GM23248 (cell line): ENCODE data around the gene DPP3. TPM values are rescaled to one million over a fixed set of nuclear protein-coding genes. Genes with fewer than 3 reads are reported as not detected.
A peak's percentile ranks its signal among the peaks of the same experiment; 100 is the strongest.

Experiments
- DNase-seq: peaks from one replicate; pipeline ENCODE4 v3.0.0-alpha.2; 2015
- H2AFZ ChIP-seq: fragments of 200-600 bp; sonication (generic); 2 replicates; pipeline ENCODE4 v1.6.1; 2016; ENCODE audit warnings: antibody characterized with exemption
- H3F3A ChIP-seq: fragments of 200-600 bp; sonication (generic); 2 replicates; pipeline ENCODE4 v1.6.1; 2016; ENCODE audit warnings: mild to moderate bottlenecking, antibody characterized with exemption, mixed run types; ENCODE audit not compliant: insufficient read depth
- H3K27ac ChIP-seq: fragments of 200-600 bp; sonication (generic); 2 replicates; pipeline ENCODE4 v1.5.1; 2016; ENCODE audit warnings: mild to moderate bottlenecking
- H3K27me3 ChIP-seq: fragments of 200-600 bp; sonication (generic); replicated peaks from 2 replicates; pipeline ENCODE4 v1.6.1; 2016; ENCODE audit warnings: mild to moderate bottlenecking; ENCODE audit not compliant: insufficient read depth
- H3K36me3 ChIP-seq: fragments of 200-600 bp; sonication (generic); 2 replicates; pipeline ENCODE4 v1.6.1; 2016; ENCODE audit warnings: low read depth, mild to moderate bottlenecking
- H3K4me1 ChIP-seq: fragments of 200-600 bp; sonication (generic); 2 replicates; pipeline ENCODE4 v1.6.1; 2016; ENCODE audit warnings: mild to moderate bottlenecking; ENCODE audit not compliant: insufficient read depth
- H3K4me2 ChIP-seq: fragments of 200-600 bp; sonication (generic); one replicate; pipeline ENCODE4 v1.6.1; 2016; ENCODE audit warnings: mild to moderate bottlenecking; ENCODE audit not compliant: unreplicated experiment
- H3K4me3 ChIP-seq: fragments of 200-600 bp; sonication (generic); 2 replicates; pipeline ENCODE4 v1.5.1; 2016; ENCODE audit warnings: mild to moderate bottlenecking
- H3K79me2 ChIP-seq: fragments of 200-600 bp; sonication (generic); 2 replicates; pipeline ENCODE4 v1.6.1; 2016; ENCODE audit warnings: mild to moderate bottlenecking; ENCODE audit not compliant: insufficient read depth
- H3K9ac ChIP-seq: fragments of 200-600 bp; sonication (generic); 2 replicates; pipeline ENCODE4 v1.6.1; 2016; ENCODE audit warnings: mild to moderate bottlenecking
- H3K9me2 ChIP-seq: fragments of 200-600 bp; sonication (generic); 2 replicates; pipeline ENCODE4 v1.6.1; 2016; ENCODE audit warnings: mixed run types, mild to moderate bottlenecking, moderate library complexity; ENCODE audit not compliant: insufficient read depth
- H3K9me3 ChIP-seq: fragments of 200-600 bp; sonication (generic); one replicate; pipeline ENCODE4 v1.6.1; 2017; ENCODE audit warnings: low read depth
- H4K20me1 ChIP-seq: fragments of 200-600 bp; sonication (generic); 2 replicates; pipeline ENCODE4 v1.6.0; 2016; ENCODE audit not compliant: insufficient read depth
- EZH2 ChIP-seq: fragments of 200-600 bp; sonication (generic); IDR thresholded peaks from 2 replicates; pipeline ENCODE4 v1.6.1; 2018; ENCODE audit warnings: antibody characterized with exemption, mild to moderate bottlenecking; ENCODE audit not compliant: insufficient read depth, poor library complexity, severe bottlenecking
- EZH2phosphoT487 ChIP-seq: fragments of 200-600 bp; sonication (generic); IDR thresholded peaks from 2 replicates; pipeline ENCODE4 v1.6.1; 2018; ENCODE audit warnings: antibody characterized with exemption, moderate library complexity, mild to moderate bottlenecking, low read depth; ENCODE audit not compliant: insufficient read depth
- WGBS, 2 experiments: methylation state at CpG; one replicate each; pipeline ENCODE4 v1.1.6; 2015 to 2017; ENCODE audit warnings: low lambda C conversion rate in 2 of 2, low coverage in 1 of 2; ENCODE audit errors: missing lambda C conversion rate in 2 of 2; 5-methylcytosine and 5-hydroxymethylcytosine counted together
- in situ Hi-C: fragments of 300-500 bp; cut with MboI; formaldehyde crosslinking; loops from 2 replicates; pipeline ENCODE4 v1.15.0; 2020
- polyA plus RNA-seq: library from polyadenylated mRNA; unstranded; fragments of >200 nt; fragmentation: Nextera tagmentation; extraction: Ambion mirVana; gene quantifications from 2 replicates; pipeline ENCODE4 v1.2.1, GENCODE V29; 2016
- total RNA-seq: library from RNA; depleted of rRNA; stranded (reverse); fragments of >200 nt; shearing (Covaris generic); gene quantifications from 2 replicates; pipeline ENCODE4 v1.2.3, GENCODE V29; 2014

Gene DPP3
- total and polyA plus RNA-seq, 2 experiments from 2014 or later: 34.7 to 50.8 TPM

DNA sequence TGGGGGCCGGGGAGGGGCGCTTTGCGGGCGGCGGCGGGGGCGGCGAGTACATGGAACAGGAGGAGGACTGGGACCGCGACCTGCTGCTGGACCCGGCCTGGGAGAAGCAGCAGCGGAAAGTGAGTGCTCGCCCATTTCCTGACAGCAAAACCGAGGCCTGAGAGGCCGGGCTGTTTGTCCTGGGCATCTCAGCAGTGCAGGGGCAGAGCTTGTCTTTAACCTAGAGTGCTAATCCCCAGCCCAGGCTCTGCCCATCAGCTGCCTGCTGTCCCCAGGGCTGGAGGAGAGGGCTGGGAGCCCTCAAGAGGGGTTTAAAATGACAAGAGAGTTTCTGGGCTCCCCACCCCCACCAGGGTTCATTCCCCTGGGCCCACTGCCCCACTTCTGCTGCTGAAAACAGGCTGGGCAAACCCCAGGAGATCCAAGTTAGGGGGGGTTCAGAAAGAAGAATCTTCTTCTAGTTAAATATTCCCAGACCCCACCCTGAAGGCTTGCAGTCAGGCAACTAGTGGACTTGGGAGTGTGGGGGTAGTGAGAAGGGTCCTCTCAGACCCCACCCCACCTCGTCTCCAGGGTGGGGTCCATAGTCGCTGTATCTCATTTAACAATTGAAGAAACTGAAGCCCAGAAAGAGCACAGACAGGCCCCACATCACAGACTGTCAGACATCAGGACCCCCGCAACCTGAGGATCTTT is 66.9 kb downstream of the DPP3 start:
- Histone ChIP-seq H3K4me2 (peak overlapping the region; percentile 66), H3K4me3 (peak overlapping the region; percentile 91)
- 20 to 24% methylated on average over 16 to 18 of the region's 18 CpGs for WGBS, 2 experiments

DNA sequence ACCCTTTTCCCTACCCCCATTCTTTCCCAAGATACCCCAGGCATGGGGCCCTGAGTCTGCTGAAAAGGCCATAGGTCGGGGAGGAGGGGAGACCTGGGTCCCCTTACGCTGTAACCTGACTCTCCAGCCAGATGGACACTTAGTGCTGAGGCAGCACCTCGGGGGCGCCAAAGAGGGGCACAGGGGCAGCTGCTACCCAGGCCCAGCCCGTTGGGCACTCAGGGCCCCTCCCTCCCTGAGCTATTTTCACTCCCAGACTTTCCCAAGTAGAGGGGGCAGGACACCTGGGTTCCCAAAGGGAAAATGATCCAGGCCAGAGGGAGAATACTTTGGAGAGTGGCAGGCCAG is 67.4 kb downstream of the DPP3 start:
- H3K9me3 ChIP-seq: no peaks in the 10 kb centered on the region
- H3K27me3 ChIP-seq: no peaks in the 10 kb centered on the region
- H3K9me2 ChIP-seq: no peaks in the 10 kb centered on the region
- TF ChIP-seq EZH2: no peak
- no peak for TF ChIP-seq EZH2phosphoT487
- no peaks in the 10 kb centered on the region for H4K20me1 ChIP-seq
- peaks cover 9% of the 10 kb centered on the region; the same call in 1 of the 2 replicates for H3K4me1 ChIP-seq
- H2AFZ ChIP-seq: no peak overlapping the region
- no peak overlapping the region for H3K27ac ChIP-seq
- peaks cover 7% of the 10 kb centered on the region; the same call in 1 of the 2 replicates for H3K79me2 ChIP-seq
- H3K36me3 ChIP-seq: no peaks in the 10 kb centered on the region
- no peaks in the 10 kb centered on the region for H3F3A ChIP-seq
- no peak overlapping the region for H3K4me3 ChIP-seq
- in situ Hi-C loops: no loop called here
- H3K4me2 ChIP-seq: no peak overlapping the region
- WGBS, 2 experiments: 41 to 48% methylated on average over 5 of the region's 5 CpGs
- no peak overlapping the region for H3K9ac ChIP-seq
- no peak for DNase-seq

More for the DNA sequence above, 66.9 kb downstream of the DPP3 start:
- no peaks in the 10 kb centered on the region for H3K27me3 ChIP-seq
- DNase-seq: no peak
- H3K36me3 ChIP-seq: no peaks in the 10 kb centered on the region
- H3K9ac ChIP-seq: peak overlapping the region; percentile 93; the same call in 1 of the 2 replicates
- H2AFZ ChIP-seq: peak overlapping the region; percentile 78
- no peaks in the 10 kb centered on the region for H4K20me1 ChIP-seq
- in situ Hi-C loops: no loop called here
- no peaks in the 10 kb centered on the region for H3K9me3 ChIP-seq
- no peaks in the 10 kb centered on the region for H3F3A ChIP-seq
- peaks cover 15% of the 10 kb centered on the region; the same call in 1 of the 2 replicates for H3K4me1 ChIP-seq
- H3K27ac ChIP-seq: no peak overlapping the region
- no peak for TF ChIP-seq EZH2
- TF ChIP-seq EZH2phosphoT487: no peak
- no peaks in the 10 kb centered on the region for H3K9me2 ChIP-seq
- peaks cover 7% of the 10 kb centered on the region; the same call in 1 of the 2 replicates for H3K79me2 ChIP-seq

DNA sequence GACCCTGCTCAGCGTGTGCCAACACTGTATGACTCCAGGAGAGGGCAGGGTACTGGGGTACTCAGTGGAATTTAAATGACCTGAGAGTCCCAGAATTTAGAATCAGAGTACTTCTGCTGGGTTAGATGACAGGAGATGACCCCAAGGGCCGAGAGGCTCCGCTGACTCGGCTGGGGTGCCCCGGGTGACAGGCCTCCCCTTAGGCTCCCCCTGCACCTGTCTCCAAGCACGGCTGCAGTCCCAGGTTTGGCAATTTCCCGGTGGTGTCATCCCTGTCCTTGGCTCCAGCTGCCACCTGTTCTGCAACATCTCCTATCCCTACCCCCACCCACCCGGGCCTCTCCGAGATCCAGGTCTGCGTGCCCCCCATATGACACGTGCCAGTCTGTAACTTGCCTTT is 67.8 kb downstream of the DPP3 start:
- Histone ChIP-seq H3K4me2 (no peak overlapping the region), H2AFZ (no peak overlapping the region), H3F3A (no peaks in the 10 kb centered on the region), H3K9me2 (no peaks in the 10 kb centered on the region), H3K27ac (no peak overlapping the region), H3K4me1 (peaks cover 7% of the 10 kb centered on the region; the same call in 1 of the 2 replicates), H3K27me3 (no peaks in the 10 kb centered on the region), H3K9me3 (no peaks in the 10 kb centered on the region), H3K4me3 (no peak overlapping the region), H3K9ac (no peak overlapping the region), H3K79me2 (peaks cover 7% of the 10 kb centered on the region; the same call in 1 of the 2 replicates), H4K20me1 (no peaks in the 10 kb centered on the region), H3K36me3 (no peaks in the 10 kb centered on the region)
- TF ChIP-seq EZH2phosphoT487 (no peak), EZH2 (no peak)
- no peak for DNase-seq
- in situ Hi-C loops: no loop called here
- WGBS, 2 experiments: 21 to 49% methylated on average over 6 to 11 of the region's 11 CpGs

DNA sequence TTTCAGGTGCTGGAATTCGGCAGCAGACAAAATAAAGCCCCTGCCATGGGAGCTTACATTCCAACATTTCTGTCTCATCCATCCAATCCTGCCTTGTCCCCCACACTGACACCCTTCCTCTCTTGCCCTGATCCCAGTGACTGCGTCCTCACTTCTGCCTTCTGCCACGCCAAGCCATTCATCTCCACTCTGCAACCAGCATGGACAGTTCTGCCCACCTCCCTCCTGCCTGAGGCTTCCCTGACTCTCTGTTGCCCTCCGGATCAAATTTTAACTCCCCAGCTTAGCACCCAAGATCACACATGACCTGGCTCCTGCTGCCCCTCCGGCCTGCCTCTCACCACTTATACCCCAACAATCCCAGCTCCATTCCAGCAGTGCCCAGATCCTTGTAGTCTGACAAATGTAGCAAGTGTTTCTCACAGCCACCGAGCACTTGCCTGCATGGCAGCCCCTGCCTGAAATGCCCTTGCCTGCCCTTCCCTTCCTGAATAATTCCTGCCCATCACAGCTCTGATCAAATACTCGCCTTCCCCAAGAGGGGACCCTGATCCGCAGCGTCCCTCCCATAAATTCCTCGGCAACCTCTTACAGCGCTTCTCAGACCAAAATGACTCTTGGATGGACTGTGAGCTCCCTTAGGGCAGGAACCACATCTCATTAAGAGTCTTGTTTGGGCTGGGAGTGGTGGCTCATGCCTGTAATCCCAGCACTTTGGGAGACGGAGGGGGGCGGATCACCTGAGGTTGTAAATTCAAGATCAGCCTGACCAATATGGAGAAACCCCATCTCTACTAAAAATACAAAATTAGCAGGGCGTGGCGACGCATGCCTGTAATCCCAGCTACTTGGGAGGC is 68.8 kb downstream of the DPP3 start:
- no peak for TF ChIP-seq EZH2
- no peak for TF ChIP-seq EZH2phosphoT487
- no peak overlapping the region for H3K4me2 ChIP-seq
- H2AFZ ChIP-seq: no peak overlapping the region
- no peak overlapping the region for H3K27ac ChIP-seq
- no peaks in the 10 kb centered on the region for H3K27me3 ChIP-seq
- H3K9me3 ChIP-seq: no peaks in the 10 kb centered on the region
- DNase-seq: no peak
- 50% methylated on average over 16 of the region's 16 CpGs for WGBS, 2 experiments
- H3F3A ChIP-seq: no peaks in the 10 kb centered on the region
- no peaks in the 10 kb centered on the region for H3K9me2 ChIP-seq
- no peak overlapping the region for H3K9ac ChIP-seq
- peaks cover 7% of the 10 kb centered on the region; the same call in 1 of the 2 replicates for H3K4me1 ChIP-seq
- no peaks in the 10 kb centered on the region for H4K20me1 ChIP-seq
- in situ Hi-C loops: no loop called here
- H3K4me3 ChIP-seq: no peak overlapping the region
- peaks cover 7% of the 10 kb centered on the region; the same call in 1 of the 2 replicates for H3K79me2 ChIP-seq
- no peaks in the 10 kb centered on the region for H3K36me3 ChIP-seq
